ENCODE data around the gene KLHDC1.
"Not testable (repeated sequence)": the region's sequence is repeated elsewhere in the genome, so short reads cannot be mapped to it uniquely, and the experiment has no call there.

DNA sequence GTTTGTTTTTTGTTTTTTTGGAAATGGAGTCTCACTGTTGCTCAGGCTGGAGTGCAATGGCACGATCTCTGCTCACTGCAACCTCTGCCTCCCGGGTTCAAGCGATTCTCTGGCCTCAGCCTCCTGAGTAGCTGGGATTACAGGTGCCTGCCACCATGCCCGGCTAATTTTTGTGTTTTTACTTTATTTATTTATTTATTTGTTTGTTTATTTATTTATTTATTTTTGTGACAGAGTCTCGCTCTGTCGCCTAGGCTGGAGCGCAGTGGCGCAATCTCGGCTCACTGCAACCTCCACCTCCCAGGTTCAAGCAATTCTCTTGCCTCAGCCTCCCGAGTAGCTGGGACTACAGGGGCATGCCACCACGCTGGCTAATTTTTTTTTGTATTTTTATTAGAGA lies 18.1 kb downstream of the KLHDC1 start:
- not testable (repeated sequence) for TF ChIP-seq CTCF, POLR2A, POLR2AphosphoS5, EP300 (IDR thresholded peaks at IDR 0.05)
